GM21447 (cell line): Measurements from ENCODE around the gene DVL3.
A peak's percentile ranks its signal among the peaks of the same experiment; 100 is the strongest.
"Not testable (repeated sequence)": the region's sequence is repeated elsewhere in the genome, so short reads cannot be mapped to it uniquely, and the experiment has no call there.

Experiments used
- ATAC-seq: cut with Tn5 transposase; IDR thresholded peaks from one replicate; pipeline ENCODE4 v1.9.1; 2021; ENCODE audit not compliant: unreplicated experiment

Gene DVL3

DNA sequence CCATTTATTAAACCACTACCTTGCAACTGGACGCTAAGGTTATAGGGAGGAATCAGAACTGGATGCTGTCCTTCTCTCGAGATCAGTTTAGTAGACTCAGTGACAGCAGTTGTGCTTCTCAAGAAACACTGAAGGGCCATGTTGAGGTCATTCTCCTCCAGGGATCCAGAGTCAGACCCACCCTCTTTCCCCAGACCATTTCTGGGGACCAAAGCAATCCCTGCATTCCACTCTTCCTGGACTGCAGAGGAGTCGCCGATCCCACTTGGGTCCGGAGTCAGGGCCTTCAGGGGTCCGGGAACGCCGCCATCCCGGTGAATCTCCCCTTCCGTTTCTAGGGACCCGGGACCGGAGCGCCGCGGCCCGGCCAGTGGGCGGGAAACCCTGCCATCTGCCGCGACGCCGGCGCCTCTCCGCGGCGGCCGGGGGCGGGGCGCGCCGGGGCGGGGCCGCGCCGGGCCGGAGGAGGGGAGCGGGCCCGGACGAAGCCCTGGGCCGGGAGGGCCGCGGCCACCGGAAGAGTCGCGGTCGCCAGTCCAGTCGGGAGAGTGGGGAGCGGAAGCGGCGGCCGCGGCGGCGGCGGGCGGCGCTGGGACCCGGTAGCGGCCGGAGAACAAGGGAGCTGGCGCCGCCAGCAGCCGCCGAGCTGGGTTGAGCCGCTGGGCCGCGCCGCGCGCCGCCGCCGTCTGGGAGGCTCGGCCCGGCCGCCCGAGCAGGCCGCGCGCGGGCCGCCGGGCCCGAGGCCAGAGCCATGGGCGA, at the start of gene DVL3:
Gene DVL3 (plus strand): TSS at position 493 of the 759 bp plus-strand sequence. CDS start 259 bp downstream, at position 752.
- peak; percentile 63 for ATAC-seq

- ATAC-seq = no peak
These were observed 44.9 kb upstream of the DVL3 start for GRCh38 chr3:184110316-184110725.

DNA sequence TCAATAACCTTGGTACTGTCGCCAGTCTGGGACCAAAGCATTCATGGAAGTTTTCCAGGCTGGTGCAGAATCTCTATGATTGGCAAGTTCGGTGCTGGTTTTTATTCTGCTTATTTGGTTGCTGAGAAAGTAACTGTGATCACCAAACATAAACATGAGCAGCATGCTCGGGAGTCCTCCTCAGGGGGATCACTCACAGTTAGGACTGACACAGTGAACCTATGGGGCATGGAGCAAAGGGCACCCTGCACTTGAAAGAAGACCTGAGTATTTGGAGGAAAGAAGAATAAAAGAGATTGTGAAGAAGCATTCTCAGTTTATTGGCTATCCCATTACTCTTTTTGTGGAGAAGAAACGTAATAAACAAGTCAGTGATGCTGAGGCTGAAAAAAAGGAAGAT, 39.2 kb upstream of the DVL3 start:
- no peak for ATAC-seq

GRCh38 chr3:184117636-184118035, 37.5 kb upstream of the DVL3 start:
- no peak for ATAC-seq

- ATAC-seq = not testable (repeated sequence)
These were observed 34.1 kb upstream of the DVL3 start for GRCh38 chr3:184121031-184121430.

DNA sequence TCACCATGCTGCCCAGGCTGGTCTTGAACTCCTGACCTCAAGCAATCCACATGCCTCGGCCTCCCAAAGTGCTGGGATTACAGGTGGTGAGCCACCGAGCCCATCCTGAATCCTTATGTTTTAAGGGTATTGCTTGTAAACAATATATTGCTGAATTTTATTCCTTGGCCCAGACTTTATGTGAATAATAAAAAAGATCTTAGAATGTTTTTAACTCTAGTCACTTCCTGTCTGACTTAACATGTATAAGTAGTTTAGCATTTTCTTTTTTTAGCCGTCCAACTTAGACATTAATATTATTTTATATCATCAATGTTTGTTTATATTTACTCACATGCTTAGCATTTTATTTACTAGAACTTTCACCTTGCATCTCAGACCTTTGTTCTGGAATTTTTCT, 29.2 kb upstream of the DVL3 start:
- no peak for ATAC-seq

DNA sequence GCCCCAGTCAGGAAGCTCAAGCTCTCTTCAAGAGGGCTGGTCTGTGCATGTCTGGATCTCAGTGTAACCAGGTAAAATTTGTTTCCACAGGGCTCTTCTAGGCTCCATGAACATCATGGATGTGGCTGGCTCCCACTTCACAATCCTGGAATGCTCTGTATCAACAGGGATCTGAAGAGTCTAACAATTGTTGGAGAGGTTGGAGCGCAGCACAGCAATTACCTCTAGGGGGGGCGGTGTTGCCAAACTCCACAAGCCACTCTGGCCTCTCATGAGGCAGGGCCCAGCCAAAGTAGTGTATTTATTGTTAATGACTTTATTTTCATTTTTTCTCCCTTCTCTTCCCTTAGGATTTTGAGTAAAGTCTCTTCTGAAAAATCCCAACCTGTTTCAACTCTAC, 26.2 kb upstream of the DVL3 start:
- no peak for ATAC-seq

DNA sequence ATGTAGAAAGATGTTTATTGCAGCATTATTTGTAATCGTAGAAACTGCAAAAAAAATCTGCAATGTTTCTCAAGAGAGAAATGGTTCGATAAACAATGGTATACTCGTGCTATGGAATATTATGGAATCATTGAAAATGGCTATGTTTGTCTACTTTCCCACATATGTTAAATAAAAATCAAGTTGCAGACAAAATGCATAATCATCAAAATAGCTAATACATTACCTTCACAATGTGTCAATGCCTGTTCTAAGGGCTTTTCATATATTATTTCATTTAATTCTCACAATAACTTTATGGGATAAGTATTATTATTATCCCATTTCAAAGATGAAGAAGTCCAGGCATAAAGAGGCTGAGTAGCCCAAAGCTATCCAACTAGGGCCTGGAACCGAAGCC, 22.2 kb upstream of the DVL3 start:
- ATAC-seq = no peak

GRCh38 chr3:184133840-184134745, 21.1 kb upstream of the DVL3 start:
- ATAC-seq = peak; percentile 33

- ATAC-seq = peak; percentile 23
These were observed 20.4 kb upstream of the DVL3 start for GRCh38 chr3:184134746-184135148.

DNA sequence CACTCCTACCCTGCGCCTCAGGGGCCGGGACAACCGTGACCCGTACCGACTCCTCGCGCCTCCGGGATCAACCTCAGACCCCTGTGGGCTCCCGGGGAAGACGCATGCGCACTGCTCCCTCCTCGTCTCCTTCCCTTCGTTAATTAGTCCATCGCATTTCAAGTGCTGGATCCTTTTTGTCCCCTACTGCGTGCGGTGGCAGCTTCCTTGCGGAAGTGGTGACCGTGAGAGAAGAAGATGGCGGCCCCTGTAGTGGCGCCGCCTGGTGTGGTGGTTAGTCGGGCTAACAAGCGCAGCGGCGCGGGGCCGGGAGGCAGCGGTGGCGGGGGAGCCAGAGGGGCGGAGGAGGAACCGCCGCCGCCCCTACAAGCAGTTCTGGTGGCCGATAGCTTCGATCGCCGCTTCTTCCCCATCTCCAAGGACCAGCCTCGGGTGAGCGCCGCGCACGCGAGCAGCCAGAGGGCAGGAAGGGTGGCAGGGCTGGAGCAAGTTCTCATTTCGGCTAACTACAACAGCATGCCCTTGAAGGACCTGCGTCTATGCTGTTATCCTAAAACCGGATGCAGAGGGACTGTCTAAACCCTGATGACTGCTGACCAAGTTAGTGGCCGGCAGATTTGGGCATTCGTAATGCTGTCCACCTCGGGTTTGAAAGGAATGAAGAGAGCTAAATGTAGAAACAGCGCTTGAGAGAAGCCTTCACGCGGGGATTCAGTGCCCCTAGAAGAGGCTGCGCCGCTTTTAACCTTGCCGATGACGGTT, 19.8 kb upstream of the DVL3 start, which contains the start of gene EIF2B5:
Gene EIF2B5 (plus strand): TSS at position 210 of the 762 bp plus-strand sequence. CDS start 28 bp downstream, at position 238.
- ATAC-seq = peak; percentile 84

DNA sequence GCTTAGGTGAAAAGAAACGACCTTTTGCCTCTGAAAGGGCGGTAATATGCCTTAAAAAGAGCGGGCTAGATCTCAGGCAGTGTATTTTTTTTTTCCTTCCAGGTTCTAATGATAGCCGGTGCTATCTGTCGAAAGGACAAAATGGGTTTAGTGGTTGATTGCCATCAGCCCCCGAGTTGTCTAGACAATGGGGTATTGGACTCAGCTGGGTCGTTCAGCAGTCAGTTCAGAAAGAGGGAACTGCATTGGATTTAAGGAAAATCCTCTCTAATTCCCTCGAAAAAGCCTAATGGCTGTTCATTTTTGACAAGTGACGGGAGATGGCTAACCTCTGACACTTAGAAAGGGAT, 19.3 kb upstream of the DVL3 start:
- no peak for ATAC-seq

DNA sequence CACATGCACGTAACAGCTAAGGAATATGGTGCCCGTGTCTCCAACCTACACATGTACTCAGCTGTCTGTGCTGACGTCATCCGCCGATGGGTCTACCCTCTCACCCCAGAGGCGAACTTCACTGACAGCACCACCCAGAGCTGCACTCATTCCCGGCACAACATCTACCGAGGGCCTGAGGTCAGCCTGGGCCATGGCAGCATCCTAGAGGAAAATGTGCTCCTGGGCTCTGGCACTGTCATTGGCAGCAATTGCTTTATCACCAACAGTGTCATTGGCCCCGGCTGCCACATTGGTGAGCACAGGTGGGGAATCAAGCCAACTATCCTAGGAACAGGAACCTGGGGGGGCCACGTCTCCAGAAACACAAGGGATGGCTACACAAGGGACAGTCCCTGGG, 14.7 kb upstream of the DVL3 start:
- no peak for ATAC-seq

DNA sequence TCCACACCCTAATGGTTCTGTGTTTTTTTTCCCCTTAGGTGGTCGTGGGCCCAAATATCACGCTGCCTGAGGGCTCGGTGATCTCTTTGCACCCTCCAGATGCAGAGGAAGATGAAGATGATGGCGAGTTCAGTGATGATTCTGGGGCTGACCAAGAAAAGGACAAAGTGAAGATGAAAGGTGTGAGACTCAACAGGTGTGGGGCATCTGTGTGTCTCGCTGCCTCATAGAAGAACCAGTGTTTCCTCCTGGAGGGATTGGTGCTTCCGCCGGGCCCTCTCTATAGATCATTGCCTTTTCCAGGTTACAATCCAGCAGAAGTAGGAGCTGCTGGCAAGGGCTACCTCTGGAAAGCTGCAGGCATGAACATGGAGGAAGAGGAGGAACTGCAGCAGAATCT, 13.0 kb upstream of the DVL3 start:
- ATAC-seq = no peak

DNA sequence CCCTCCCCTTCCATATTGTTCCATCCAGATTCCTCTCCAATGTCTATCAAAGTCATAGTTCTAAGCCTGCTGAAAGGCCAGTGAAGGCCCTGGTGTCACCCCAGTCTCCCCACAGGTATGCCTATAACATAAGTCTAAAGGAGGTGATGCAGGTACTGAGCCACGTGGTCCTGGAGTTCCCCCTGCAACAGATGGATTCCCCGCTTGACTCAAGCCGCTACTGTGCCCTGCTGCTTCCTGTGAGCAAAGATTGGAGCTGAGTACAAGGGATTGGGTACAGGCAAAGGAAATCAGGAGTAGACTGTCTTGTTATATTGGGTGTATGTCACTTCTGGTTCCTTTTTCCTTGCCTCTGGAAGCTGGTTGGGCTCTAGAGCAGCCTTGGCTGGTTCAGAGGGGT, 11.8 kb upstream of the DVL3 start:
- ATAC-seq = no peak

GRCh38 chr3:184144505-184144904, 10.7 kb upstream of the DVL3 start:
- ATAC-seq = no peak

DNA sequence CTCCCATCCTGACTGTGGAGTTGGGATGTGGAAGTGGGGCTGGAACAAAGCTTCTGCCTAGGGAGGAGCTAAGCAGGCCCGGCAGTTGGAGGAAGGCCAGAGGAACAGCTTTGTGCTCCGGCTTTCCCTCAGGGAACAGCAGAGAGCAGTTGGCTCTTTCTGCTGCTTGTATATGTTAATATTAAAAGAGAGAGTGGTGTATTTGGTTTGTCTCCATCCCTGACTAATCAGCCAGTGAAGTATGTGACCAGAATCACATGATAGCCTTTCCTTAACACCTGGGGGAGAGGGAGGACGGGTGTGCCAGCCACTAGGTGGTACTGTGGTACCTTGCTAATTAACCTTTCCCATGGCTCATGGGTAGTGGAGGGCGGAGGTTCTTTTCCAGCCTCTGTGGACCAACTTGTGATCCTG, 10.1 kb upstream of the DVL3 start:
- no peak for ATAC-seq

DNA sequence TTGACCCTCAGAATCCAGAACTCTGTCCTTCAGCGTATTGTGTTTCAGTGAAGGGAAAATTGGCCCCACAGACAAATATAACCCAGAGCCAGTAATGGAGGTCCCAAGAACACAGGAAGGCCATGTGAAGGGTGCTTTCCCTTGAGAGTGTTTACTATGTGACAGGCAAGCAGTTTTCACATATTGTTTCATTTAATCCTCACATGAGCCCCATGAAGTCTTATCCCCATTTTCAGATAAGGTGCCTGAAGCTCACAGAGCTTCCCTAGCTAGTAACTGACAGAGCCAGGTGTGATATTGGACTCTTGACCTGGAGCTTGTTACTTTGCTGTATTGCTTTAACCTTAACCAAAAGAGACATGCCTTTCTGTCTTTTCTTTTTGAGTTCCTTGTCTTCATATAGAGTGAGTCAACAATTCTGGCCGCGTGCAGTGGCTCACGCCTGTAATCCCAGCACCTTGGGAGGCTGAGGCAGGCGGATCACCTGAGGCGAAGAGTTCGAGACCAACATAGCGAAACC, 9.4 kb upstream of the DVL3 start:
- no peak for ATAC-seq

DNA sequence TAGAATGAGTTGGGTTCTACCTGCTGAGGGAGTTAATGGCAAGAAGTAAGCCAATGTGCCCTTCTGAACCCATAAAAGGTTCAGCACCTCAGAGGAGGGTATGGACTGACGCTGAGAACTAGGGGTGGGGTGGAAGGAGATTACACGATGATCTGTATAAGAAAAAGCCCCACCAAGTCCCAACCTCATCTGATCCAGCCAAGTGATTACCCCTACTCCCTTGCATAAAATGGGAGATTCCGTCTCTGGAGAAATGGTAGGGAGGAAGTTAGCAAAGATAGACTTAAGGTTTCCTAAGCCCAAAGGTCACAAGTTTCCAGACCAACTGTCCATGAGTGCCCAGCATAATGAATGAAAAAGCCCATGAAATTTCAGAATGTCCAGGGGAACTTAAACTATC, 7.1 kb upstream of the DVL3 start:
- no peak for ATAC-seq

DNA sequence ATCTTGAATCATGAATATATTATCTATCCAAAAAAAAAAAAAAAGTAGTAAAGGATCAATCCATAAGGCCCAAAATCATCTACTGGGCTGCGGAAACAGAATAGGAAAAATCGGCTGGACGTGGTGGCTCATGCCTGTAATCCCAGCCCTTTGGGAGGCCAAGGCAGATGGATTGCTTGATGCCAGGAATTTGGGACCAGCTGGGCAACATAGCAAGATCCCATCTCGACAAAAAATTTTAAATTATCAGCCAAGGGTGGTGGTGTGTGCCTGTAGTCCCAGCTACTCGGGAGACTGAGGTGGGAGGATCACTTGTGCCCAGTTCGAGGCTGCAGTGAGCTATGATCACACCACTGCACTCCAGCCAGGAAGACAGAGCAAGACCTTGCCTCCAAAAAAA, 6.1 kb upstream of the DVL3 start:
- ATAC-seq = no peak

DNA sequence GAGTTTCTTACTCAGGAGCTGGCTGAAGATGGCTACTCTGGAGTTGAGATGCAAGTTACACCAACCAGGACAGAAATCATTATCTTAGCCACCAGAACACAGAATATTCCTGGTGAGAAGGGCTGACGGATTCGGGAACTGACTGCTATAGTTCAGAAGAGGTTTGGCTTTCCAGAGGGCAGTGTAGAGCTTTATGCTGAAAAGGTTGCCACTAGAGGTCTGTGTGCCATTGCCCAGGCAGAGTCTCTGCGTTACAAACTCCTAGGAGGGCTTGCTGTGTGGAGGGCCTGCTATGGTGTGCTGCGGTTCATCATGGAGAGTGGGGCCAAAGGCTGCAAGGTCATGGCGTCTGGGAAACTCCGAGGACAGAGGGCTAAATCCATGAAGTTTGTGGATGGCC, 5.4 kb upstream of the DVL3 start:
- ATAC-seq = not testable (repeated sequence)
